Thyroid gland (tissue), 4 donors: ENCODE data around the gene GRM4.

ENCODE experiments used
- POLR2A ChIP-seq, 2 donors: fragments of 450-650 bp; IDR thresholded peaks; one replicate each; pipeline ENCODE4 v1.6.1; 2017; ENCODE audit warnings: antibody characterized with exemption in 2 of 2, mild to moderate bottlenecking in 2 of 2, moderate library complexity in 1 of 2
- TF ChIP-seq, protein P1 (sequence below), 6 experiments: fragments of 200-600 bp in 3 of 6; fragments of 450-650 bp in 3 of 6; sonication (generic) in 3 of 6; IDR thresholded peaks; one replicate each; pipeline ENCODE4 v1.5.1; 2016 to 2019; ENCODE audit warnings: antibody characterized with exemption in 6 of 6, mild to moderate bottlenecking in 2 of 6, inconsistent platforms in 1 of 6, moderate library complexity in 1 of 6

DNA sequence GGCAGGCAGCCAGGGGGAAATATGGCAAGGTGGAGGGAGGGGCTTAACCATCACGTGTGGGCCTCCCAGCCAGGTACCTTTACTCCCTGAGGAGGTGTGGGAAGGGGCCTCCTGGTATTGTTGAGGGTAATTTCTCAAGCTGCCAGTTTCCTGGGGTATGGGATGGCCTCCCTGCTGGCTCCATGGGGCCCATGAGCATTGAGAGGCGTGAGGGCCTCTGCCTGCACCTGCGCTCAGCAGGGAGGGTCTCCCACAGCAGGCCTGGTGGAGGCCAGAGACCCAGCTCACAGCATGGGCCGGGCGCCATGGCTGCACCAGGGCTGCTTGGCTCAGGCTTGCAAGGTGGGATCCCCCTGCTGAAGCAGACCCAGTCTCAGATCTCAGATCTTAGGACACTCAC is 113.0 kb downstream of the GRM4 start:
- TF ChIP-seq, protein P1, sequence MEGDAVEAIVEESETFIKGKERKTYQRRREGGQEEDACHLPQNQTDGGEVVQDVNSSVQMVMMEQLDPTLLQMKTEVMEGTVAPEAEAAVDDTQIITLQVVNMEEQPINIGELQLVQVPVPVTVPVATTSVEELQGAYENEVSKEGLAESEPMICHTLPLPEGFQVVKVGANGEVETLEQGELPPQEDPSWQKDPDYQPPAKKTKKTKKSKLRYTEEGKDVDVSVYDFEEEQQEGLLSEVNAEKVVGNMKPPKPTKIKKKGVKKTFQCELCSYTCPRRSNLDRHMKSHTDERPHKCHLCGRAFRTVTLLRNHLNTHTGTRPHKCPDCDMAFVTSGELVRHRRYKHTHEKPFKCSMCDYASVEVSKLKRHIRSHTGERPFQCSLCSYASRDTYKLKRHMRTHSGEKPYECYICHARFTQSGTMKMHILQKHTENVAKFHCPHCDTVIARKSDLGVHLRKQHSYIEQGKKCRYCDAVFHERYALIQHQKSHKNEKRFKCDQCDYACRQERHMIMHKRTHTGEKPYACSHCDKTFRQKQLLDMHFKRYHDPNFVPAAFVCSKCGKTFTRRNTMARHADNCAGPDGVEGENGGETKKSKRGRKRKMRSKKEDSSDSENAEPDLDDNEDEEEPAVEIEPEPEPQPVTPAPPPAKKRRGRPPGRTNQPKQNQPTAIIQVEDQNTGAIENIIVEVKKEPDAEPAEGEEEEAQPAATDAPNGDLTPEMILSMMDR (IDR thresholded peaks at IDR 0.05): no peak
- no peak for TF ChIP-seq POLR2A (IDR thresholded peaks at IDR 0.05)
